SK-N-DZ (cell line): Measurements from ENCODE around the gene UGT1A9. TPM values are rescaled to one million over a fixed set of nuclear protein-coding genes. Genes with fewer than 3 reads are reported as not detected.
"Not testable (repeated sequence)": the region's sequence is repeated elsewhere in the genome, so short reads cannot be mapped to it uniquely, and the experiment has no call there.

Experiments used
- DNase-seq: peaks from one replicate; pipeline ENCODE4 v3.0.0-alpha.2; 2015; ENCODE audit warnings: low spot score
- polyA plus RNA-seq, 2 experiments: library from polyadenylated mRNA; depleted of rRNA; stranded (reverse); fragments of >200 nt; gene quantifications; 2 replicates each; pipeline ENCODE4 v1.2.3, GENCODE V29; 2014

Gene UGT1A9
- polyA plus RNA-seq (2014; cell fraction: cytosol; rRNA removed) = not detected in 2 replicates
- not detected in 2 replicates for polyA plus RNA-seq (2014; cell fraction: nucleus; rRNA removed)

DNA sequence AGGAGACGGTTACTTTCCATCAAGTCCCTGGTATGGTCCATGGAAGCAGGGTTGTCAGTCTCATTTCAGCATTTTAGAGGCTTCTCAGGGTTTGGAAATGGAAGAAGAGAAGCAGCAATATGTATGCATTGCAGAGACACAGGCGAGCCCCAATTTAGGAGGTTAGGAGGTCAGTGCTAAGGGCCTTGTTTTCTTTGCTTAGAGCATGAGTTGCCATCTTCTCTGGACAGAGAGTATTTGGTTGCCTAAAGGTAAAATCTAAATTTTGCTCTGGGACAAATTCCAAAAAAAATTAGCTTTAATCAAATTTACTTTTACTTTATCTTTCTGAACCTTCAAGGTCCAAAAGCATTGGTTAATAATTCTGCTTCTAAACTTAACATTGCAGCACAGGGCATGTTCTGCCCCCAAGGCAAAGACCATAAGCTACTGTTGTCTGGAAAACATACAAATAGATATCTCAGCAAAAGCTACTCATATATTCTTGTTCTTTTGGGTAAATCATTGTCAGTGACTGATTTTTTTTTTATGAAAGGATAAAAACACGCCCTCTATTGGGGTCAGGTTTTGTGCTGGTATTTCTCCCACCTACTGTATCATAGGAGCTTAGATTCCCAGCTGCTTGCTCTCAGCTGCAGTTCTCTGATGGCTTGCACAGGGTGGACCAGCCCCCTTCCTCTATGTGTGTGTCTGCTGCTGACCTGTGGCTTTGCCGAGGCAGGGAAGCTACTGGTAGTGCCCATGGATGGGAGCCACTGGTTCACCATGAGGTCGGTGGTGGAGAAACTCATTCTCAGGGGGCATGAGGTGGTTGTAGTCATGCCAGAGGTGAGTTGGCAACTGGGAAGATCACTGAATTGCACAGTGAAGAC is at the start of gene UGT1A9:
UGT1A9 (plus strand) TSS at position 609 of the 872 bp plus-strand sequence; CDS start at position 646, 37 bp downstream.
- no peak for DNase-seq

GRCh38 chr2:233627331-233628025 is 44.2 kb upstream of the UGT1A9 start:
- no peak for DNase-seq

GRCh38 chr2:233636306-233636705 is 35.4 kb upstream of the UGT1A9 start, which contains the start of gene UGT1A10:
Gene UGT1A10 (plus strand): TSS chr2:233636448. CDS start chr2:233636523, 75 bp downstream.
- not testable (repeated sequence) for DNase-seq

DNA sequence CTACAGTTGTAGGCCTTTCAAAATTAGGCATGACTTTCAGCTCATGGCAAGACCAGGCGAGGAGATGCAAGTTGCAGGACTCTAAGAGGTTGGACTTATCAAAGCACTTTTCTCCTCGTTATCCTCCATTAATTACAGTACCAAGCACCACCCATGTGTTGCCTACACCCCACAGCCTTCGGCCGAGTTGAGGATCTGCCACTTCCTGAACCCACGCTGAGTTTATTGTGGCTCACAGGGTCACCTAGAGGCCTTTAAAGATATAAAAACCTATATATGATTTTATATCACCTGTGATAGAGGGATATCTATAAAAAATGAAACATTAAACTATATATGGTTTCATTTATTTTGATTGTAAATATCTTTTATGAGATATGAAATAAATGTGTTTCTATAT is 32.9 kb upstream of the UGT1A9 start:
- DNase-seq = no peak

DNA sequence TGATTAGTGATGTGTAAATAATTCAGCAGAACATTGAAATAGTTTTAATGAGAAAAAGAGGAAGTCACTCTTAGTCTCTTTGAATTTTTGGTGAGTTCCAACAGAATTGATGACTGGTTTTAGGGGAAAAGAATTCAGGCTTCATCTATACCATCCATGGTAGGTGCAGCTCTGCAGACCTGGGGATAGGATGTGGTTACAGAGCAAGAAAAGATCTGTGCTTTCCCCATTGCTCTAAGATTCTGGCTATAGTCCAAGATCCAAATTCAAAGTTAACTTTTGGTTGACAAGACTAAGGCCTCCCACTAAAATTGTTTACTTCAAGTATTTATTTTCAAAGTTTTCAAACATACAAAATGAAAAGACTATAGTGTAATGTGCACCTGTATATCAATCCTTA is 31.8 kb upstream of the UGT1A9 start:
- DNase-seq = no peak

GRCh38 chr2:233643128-233643527 is 28.6 kb upstream of the UGT1A9 start:
- DNase-seq = peak; percentile 3

DNA sequence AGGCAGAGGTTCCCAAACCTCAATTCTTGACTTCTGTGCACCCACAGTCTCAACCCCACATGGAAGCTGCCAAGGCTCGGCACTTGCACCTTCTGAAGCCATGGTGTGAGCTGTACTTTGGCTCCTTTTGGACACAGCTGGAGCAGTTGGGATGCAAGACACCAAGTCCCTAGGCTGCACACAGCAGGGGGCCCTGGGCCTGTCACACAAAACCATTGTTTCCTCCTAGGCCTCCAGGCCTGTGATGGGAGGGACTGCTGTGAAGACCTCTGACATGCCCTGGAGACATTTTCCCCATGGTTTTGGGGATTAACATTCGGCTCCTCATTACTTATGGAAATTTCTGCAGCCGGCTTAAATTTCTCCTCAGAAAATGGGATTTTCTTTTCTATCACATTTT is 25.7 kb upstream of the UGT1A9 start:
- DNase-seq = not testable (repeated sequence)

GRCh38 chr2:233650981-233651380 is 20.7 kb upstream of the UGT1A9 start:
- DNase-seq = no peak

GRCh38 chr2:233651430-233651829 is 20.3 kb upstream of the UGT1A9 start:
- no peak for DNase-seq

- no peak for DNase-seq
Observed at GRCh38 chr2:233654501-233654900, 17.2 kb upstream of the UGT1A9 start.

DNA sequence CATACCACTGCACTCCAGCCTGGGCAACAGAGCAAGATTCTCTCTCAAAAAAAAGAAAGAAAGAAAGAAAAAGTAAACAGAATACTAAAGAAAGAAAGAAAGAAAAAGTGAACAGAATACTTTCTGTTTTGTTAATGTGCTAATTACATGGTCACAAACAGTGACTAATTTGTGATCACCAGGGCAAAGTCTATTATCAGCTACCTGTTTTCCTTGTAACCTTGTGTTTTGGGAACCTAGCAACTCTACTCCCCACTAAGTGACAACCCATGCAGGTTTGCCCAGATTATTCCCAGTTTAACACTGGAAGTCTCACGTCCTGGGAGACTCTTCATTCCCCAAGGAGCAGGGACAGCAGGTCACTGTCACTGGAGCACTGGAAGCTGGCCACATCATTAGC is 16.7 kb upstream of the UGT1A9 start:
- no peak for DNase-seq

GRCh38 chr2:233655943-233656342 is 15.8 kb upstream of the UGT1A9 start:
- DNase-seq = not testable (repeated sequence)

DNA sequence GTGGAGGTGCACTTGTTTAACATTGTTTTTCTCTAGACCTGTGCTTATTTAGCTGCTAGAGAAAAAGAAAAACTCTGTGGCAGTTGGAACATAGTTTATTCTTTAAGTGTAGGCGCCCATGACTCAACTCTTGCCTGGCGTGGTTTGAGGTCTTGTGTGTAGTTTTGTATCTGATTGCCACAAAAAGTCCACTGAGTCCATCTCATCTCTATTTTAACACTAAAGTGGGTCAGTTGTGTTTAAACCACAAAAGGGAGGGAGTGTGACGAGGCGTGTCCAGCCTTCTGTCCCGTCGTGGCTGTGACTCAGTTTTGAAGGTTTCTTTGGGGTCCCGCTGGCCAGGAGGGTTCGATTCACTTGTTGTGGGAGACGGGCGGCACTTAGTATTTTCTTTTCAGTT is 15.3 kb upstream of the UGT1A9 start:
- no peak for DNase-seq

DNA sequence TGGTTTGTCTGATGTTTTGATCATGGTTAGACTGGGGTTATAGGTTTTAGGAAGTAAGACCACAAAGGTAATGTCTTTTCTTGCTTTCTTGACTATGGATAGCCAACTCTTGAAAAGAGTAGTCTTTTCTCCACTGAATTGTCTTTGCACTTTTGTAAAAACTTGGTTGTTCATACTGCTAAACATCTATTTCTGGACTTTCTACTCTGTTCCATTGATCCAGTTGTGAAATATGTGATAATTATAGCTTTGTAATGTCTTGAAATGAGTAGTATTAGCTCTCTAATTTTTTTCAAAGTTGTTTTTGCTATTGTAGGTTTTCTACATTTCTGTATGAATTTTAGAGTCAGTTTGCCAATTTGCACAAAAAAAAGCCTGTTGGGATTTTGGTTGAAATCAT is 13.1 kb upstream of the UGT1A9 start:
- DNase-seq = no peak

GRCh38 chr2:233663911-233664310 is 7.8 kb upstream of the UGT1A9 start:
- no peak for DNase-seq

- DNase-seq = no peak
Observed at GRCh38 chr2:233668605-233669260, 3.0 kb upstream of the UGT1A9 start.

- DNase-seq = no peak
Observed at GRCh38 chr2:233672886-233673285, 1.2 kb downstream of the UGT1A9 start.

- DNase-seq = no peak
Observed at GRCh38 chr2:233673896-233674295, 2.2 kb downstream of the UGT1A9 start.

DNA sequence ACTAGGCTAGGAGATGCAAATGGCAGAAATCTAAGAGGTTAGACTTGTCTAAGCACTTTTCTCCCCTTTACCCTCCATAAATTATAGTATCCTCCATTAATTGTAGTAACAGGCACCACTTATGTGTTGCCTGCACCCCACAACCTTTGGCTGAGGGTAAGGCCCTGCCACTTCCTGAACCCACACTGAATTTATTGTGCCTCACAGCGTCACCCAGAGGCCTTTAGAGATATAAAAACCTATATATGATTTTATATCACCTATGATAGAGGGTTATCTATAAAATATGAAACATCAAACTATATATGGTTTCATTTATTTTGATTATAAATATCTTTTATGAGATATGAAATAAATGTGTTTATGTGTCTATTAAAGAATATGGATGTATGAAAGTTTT is 2.6 kb downstream of the UGT1A9 start:
- DNase-seq = no peak

GRCh38 chr2:233674995-233675394 is 3.3 kb downstream of the UGT1A9 start:
- peak; percentile 36 for DNase-seq

DNA sequence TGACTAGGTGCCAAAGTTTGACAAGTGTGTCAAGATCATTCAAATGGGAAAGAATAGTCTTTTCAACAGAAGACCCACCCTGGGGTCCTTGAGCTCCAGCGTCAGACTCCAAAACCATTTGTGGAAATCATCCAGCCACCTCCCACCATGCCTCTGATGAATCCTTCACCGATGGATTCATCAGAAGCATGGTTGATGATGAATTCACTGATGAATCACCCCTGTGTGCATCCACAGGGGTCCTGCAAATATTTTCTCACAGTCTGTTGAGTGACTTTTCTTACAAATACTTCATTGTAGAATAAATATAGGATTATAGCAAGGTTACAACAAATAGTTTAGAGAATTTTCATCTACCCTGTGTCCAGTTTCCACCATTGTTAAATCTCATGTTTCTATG is 4.3 kb downstream of the UGT1A9 start:
- no peak for DNase-seq

GRCh38 chr2:233679196-233679595 is 7.5 kb downstream of the UGT1A9 start:
- no peak for DNase-seq
